GM18858 (cell line): Measurements from ENCODE around the gene C20orf173.
A peak's percentile ranks its signal among the peaks of the same experiment; 100 is the strongest.

Experiments used
- ATAC-seq: cut with Tn5 transposase; IDR thresholded peaks from one replicate; pipeline ENCODE4 v1.9.1; 2021; ENCODE audit not compliant: unreplicated experiment

Gene C20orf173

DNA sequence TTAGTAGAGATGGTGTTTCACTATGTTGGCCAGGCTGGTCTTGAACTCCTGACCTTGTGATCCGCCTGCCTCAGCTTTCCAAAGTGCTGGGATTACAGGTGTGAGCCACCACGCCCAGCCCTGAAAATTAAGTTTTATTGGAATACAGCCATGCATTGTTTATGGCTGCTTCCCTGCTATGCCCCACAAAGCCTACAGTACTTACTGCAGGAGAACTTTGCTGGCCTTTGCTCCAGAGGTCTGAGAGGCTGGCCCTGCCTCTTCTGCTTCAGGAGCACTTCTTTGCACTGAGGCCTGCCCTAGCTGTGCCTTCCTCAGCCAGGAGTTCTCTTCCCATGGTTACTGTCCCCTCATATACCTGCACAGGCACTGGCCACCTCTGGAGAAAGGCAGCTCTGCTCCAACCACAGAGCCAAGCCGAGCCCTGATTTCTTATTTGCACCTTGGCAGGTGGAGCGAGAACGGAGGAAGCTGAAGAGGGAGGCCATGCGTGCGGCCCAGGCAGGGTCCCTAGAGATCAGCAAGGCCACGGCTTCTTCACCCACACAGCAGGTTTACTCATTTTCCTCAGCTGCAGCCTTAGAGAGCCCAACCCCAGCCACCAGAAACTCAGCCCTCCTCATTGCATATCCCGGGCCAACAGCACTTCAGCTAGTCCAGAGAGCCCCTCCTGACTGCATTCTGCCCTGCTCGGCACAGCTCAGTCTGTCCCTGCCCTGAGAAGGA is 20.8 kb downstream of the C20orf173 start:
- no peak for ATAC-seq

DNA sequence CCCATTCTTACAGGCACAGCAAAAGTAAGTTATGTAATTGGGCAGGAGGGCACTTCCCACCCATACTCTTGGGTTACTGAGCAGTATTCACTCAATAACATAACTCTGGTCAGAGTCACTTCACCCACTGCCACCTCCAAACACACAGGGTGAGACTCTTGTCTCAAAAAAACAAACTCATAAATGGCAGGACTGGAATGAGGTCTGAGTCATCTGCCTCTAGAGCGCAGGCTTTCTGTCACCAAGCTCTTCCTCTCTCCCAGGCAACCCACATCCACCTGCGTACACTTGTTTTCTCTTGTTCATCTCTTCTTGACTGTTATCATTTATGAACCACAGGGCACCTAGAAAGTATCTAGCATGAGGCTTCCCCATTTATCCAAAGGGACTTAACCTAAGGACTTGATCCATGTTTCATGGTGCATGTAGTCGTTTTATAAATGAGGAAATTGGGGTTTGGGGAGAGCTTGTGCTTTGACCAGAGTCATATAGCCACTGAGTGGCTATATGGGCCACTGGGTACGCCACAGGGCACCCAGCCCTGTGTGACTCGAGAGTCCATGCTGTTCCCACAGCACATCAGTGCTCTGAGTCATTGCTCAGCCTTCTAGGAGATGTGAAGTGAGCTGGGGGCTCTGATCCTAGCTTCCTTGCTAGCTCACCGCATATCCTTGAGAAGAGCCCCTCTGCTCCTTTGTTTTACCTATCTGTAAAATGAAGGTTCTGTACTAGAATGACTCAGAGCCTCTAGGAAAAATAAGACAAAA is 22.4 kb downstream of the C20orf173 start:
- no peak for ATAC-seq

DNA sequence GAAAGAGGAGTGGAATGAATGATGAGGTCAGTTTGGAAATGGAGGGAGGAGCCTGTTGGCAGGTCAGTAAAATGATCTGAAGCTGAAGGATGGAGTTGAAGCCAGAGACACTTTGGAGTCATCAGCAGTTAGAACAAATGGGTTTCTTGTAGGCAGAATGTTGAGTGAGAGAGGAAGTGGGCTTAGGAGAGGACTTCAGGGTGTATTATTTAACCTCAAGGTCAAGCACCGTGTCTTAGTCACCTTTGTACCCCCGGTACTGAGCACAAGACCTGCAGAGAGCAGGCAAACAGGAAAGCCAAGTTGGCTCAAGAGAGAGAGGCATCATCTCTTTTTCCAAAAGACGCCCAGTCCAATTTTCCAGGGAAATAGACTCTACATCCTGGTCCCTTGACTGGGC is 23.3 kb downstream of the C20orf173 start:
- no peak for ATAC-seq

DNA sequence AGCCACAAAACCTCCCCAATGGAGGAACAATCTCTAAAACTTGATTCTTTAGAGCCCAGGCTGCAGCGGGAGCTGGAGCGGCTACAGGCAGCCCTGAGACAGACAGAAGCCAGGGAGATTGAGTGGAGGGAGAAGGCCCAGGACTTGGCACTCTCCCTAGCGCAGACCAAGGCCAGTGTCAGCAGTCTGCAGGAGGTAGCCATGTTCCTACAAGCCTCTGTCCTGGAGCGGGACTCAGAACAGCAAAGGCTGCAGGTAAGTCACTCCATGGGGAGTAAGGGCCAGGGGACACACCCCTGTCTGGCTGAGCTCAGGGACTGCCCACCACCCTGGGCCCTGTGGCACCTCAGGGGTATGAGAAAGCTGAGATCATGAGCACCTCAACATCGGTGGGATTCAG is 24.7 kb downstream of the C20orf173 start:
- no peak for ATAC-seq

DNA sequence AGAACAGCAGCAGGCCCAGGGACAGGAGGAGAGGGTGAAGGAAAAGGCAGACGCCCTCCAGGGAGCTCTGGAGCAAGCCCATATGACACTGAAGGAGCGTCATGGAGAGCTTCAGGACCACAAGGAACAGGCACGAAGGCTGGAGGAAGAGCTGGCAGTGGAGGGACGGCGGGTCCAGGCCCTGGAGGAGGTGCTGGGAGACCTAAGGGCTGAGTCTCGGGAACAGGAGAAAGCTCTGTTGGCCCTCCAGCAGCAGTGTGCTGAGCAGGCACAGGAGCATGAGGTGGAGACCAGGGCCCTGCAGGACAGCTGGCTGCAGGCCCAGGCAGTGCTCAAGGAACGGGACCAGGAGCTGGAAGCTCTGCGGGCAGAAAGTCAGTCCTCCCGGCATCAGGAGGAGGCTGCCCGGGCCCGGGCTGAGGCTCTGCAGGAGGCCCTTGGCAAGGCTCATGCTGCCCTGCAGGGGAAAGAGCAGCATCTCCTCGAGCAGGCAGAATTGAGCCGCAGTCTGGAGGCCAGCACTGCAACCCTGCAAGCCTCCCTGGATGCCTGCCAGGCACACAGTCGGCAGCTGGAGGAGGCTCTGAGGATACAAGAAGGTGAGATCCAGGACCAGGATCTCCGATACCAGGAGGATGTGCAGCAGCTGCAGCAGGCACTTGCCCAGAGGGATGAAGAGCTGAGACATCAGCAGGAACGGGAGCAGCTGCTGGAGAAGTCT is 25.5 kb downstream of the C20orf173 start:
- no peak for ATAC-seq

DNA sequence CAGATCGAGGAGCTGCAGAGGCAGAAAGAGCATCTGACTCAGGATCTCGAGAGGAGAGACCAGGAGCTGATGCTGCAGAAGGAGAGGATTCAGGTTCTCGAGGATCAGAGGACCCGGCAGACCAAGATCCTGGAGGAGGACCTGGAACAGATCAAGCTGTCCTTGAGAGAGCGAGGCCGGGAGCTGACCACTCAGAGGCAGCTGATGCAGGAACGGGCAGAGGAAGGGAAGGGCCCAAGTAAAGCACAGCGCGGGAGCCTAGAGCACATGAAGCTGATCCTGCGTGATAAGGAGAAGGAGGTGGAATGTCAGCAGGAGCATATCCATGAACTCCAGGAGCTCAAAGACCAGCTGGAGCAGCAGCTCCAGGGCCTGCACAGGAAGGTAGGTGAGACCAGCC is 26.2 kb downstream of the C20orf173 start:
- no peak for ATAC-seq

DNA sequence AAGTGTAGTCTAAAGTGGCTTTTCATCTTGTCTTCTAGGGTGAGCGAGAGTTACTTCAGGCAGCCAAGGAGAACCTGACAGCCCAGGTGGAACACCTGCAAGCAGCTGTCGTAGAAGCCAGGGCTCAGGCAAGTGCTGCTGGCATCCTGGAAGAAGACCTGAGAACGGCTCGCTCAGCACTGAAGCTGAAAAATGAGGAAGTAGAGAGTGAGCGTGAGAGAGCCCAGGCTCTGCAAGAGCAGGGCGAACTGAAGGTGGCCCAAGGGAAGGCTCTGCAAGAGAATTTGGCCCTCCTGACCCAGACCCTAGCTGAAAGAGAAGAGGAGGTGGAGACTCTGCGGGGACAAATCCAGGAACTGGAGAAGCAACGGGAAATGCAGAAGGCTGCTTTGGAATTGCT is 27.1 kb downstream of the C20orf173 start:
- peak; percentile 62 for ATAC-seq

DNA sequence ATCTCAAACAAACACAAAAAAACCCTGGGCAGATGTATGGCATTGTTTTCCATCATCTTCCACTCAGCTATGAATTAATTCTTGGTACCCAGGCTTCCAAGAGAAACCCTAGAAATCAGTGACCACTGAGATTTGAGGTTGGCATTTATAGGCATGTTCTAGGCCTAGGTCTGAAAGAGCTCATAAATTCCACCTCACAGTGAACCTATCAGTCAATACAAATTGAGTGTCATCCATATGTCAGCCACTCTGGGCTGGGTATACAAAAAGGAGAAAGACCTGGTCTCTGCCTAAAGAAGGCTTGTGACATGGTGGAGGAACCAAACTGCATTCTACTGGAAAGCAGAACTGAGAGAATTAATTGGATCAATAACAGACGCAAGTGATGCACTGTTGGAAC is 30.2 kb downstream of the C20orf173 start:
- ATAC-seq: no peak

DNA sequence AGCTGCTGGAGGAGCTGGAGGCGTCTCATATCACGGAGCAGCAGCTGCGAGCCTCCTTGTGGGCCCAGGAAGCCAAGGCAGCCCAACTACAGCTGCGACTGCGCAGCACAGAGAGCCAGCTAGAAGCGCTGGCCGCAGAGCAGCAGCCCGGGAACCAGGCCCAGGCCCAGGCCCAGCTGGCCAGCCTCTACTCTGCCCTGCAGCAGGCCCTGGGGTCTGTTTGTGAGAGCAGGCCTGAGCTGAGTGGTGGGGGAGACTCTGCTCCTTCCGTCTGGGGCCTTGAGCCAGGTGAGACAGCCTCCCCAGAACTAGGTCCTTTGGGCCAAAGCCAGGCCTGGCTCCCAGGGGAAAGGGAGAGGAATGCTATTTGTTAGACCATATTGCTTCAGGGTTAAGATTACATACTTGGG is 31.7 kb downstream of the C20orf173 start:
- ATAC-seq: no peak

DNA sequence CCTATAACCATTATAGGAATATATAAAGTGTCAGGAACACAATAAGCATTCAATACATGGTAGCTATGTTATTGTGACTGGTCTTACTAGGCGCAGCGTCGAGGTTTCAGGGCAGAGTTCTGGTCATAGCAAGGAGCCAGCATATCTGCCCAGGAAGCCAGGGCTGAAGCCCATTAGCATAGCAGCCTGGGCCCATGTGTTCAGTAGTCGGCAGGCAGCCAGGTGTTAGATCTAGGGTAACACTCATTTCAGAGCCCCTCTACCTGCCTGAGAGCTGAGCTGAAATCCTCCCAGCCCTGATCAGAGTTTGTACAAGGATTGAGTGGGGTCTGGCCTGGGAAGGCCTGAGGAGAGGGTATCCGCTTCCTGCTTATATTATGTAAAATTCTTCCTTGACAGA is 32.1 kb downstream of the C20orf173 start:
- no peak for ATAC-seq

DNA sequence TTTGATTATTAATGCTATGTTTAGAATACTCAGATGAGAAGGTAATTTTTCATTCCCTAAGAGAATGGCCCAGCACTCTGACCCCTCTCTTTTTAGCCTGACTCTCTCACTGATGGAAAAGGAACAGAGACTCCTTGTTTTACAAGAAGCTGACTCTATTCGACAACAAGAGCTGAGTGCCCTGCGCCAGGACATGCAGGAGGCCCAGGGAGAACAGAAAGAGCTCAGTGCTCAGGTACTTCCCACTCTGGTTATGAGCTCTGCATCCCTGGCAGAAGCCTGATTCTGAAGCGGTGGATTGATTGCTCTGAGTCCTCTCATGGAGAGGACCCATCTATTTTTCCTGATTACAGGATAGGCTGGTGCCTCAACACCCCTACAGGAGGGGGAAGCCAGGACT is 33.0 kb downstream of the C20orf173 start:
- ATAC-seq: no peak

DNA sequence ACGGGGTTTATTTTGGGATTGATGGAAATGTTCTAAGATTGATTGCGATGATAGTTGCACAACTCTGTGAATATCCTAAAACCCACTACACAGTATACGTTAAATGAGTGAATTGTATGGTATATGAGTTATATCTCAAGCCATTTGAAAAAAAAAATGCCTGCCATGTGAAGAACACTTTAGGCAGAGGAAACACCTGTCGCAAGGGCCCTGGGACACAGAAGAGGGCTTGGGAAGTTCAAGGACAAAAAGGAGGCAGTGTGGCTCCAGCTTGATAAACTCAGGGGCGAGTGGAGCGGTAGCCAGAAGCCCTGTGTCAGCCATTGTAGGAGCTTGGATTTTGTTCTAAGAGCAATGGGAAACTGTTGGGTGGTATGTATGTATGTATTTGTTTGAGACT is 37.1 kb downstream of the C20orf173 start:
- no peak for ATAC-seq

DNA sequence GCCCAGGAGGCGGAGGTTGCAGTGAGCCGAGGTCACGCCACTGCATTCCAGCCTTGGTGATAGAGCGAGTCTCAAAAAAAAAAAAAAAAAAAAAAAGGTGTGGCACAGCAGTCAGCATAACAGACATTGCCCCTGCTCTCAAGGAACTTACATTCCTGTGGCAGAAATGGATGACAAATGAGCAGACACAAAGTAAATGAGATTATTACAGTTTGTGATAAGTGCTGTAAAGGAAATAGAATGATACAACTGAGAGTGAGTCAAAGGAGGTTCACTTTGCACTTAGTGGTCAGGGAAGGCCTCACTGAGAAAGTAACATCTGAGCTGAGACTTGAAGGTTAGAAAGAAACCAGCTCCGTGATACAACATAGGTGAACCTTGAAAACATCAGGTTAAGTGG is 37.6 kb downstream of the C20orf173 start:
- no peak for ATAC-seq

DNA sequence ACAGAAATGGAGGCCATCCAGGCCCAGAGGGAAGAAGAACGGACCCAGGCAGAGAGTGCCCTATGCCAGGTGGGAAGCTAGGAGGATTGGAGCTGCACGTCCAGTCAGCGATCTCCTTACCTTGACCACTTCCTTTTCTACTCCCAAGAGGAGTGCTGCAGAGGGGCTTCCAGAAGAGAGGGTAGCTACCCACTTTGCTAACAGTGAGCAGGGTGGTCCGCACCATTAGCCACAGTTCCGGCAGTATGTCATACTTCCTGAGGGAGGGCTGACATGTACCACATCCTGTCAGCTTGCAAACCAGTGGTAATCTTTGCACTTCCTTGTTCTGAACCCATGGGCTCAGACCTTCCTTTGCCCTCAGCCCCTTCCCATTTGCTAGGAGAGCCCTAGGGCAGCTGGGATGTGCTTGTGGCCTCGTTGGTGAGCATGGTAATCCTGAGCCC is 38.7 kb downstream of the C20orf173 start:
- peak; percentile 84 for ATAC-seq

DNA sequence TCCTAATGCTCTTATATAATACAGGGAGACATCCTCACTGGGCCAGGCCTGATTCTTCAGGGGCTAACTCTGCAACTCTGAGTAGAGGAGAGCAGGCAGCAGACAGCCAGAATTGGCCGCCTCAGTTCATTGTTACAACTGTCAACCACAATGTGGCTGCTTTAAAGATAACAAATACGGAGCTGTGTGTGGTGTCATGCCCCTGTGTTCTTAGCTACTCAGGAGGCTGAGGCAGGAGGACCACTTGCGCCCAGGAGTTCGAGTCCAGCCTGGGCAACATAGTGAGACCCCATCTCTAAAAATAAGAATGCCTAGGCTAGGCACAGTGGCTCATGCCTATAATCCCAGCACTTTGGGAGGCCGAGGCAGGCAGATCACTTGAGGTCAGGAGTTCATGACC is 39.7 kb downstream of the C20orf173 start:
- no peak for ATAC-seq

DNA sequence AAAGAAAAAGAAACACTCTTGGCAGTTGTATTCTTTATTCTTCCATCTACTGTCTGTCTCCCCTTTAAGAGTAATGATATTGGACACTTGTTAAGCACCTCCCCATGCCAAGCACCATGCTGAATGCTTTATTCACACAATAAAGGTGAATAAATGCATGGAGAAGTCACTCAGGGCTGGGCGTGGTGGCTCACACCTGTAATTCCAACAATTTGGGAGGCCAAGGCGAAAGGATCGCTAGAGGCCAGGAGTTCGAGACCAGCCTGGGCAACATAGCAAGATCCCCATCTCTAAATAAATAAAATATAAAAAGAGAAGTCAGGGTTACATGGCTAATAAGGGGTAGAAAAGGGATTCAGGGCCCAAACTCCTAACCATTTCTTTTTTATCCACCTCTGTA is 42.0 kb downstream of the C20orf173 start:
- no peak for ATAC-seq

DNA sequence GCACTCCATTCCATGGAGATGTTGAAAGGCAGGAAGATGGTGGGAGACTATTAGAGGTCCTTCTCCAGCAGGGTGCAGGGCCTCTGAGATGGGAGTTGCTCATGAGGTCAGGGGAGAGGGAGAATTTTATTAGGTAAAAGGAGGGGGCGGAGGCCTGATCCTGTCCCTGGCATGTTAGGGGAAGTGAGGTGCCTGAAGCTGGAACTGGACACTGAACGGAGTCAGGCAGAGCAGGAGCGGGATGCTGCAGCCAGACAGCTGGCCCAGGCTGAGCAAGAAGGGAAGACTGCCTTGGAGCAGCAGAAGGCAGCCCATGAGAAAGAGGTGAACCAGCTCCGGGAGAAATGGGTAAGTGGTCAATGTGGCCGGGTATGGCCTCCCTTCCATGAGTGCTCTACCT is 49.7 kb downstream of the C20orf173 start:
- ATAC-seq: no peak

DNA sequence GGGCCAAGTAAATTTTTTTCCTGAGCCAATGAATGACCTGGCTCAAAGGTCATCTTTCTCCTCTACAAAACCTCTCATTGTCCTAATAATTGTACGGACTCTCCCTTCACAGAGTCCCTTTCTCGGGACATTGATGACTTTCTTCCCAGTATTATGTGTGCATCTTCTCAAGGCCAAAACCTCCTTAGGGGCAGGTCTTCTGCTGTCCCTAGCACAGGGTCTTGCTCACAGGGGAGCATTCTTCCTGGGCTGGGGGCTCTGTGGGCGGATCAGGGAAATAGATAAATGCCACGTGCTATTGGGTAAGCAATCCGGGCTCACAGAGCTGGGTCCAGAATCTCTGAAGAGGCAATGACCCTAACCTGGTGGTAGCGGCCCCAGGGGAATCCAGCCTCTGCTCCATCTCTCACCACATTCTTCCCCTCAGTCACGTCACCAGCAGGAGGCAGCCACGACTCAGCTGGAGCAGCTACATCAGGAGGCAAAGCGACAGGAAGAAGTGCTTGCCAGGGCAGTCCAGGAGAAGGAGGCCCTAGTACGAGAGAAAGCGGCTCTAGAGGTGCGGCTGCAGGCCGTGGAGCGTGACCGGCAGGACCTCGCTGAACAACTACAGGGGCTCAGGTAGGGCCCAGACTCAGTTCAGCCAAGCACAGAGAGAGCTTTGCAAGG is 50.5 kb downstream of the C20orf173 start:
- ATAC-seq: no peak
